ENCODE measurements around the gene ANKS3.

GRCh38 chr16:4681471-4682083 lies 52.5 kb downstream of the ANKS3 start:
- TF ChIP-seq SP1 (IDR thresholded peaks at IDR 0.05) (no peak), ZNF384 (IDR thresholded peaks at IDR 0.05) (no peak)

Measured in HEK293T (cell line).